Measurements from ENCODE around the gene SNX30.

The SNX30 gene

DNA sequence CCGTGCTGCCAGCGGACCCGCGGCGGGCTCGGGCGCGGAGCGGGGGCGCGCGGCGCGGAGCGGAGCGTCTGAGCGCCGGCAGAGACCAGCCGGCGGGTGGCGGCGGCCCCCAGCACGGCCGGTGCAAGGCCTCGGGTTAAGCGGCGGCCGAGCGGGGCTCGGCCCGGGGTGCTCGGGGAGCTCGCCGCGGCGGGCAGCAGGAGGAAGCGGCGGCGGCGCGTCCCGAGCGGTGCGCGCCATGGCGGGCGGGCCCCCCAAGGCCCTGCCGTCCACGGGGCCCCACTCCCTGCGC is 150 bp downstream of the SNX30 start:
- in situ Hi-C loops (cut with MboI; ENCODE audit: low pct_unique_long_range_greater_than_20kb, low sequenced_read_pairs): no loop called here
- DNase-seq: no peak

DNA sequence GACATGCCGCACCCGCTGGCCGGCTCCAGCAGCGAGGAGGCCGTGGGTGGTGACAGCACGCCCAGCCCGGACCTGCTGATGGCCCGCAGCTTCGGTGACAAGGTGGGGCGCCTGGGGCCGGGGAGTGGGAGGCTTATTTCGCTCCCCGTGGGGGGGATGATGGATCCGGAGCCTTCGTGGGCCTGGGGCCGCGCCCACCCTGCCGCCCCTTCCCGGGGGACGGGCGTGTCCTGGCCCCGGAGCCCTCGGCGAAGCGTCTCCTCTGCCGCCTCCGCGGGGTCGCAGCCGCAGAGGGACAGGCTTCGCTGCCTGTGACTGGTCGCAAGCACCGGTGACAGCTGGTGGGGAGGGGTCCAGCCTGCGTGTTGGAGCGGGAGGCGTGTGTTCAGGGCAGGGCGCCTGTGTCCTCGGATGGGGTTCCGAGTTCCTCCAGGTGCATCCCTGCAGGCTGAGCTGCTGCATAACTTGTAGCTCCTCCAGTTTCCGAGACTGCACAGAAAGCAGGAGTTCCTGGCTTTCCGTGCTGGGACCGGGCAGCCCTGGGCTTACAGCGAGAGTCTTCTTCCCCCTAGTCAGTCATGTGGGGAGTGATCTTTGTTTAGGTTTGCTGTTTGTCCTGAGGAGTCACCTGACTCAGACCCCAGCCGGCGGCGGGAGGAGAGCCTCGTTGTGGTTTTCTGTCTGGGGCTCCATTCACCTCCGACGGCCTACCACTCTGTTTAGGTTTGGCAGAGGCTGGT is 666 bp downstream of the SNX30 start:
- in situ Hi-C loops (cut with MboI; ENCODE audit: low pct_unique_long_range_greater_than_20kb, low sequenced_read_pairs): no loop called here
- peak; percentile 83 for DNase-seq

DNA sequence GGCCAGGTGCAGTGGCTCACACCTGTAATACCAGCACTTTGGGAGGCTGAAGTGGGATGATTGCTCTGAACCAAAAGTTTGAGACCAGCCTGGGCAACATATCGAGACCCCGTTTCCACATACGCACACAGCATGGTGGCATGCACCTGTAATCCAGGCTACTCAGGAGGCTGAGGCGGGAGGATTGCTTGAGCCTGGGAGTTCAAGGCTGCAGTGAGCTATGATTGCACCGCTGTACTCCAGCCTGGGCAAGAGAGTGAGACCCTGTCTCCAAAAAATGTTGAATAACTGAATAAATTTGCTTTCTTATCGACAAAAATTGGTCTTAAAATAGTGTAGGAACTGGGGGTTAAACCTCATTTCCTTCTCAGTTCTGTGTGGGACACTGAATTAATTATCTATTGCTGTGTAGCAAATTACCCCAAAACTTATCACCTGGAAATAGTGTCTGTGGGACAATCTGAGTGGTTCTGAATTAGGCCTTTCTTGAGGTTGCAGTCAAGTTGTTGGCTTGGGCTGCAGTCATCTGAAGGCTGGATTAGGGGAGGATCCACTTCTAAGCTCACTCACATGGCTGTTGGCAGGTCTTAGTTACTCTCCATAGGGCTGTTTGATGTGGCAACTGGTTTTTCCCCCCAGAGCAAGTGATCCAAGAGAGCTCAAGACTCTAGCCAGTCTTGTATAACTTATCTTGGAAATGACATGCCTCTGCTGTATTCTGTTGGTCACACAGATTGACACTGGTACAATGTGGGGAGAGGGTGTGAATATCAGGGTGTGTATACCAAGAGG is 2.0 kb downstream of the SNX30 start:
- in situ Hi-C loops (cut with MboI; ENCODE audit: low pct_unique_long_range_greater_than_20kb, low sequenced_read_pairs): no loop called here

DNA sequence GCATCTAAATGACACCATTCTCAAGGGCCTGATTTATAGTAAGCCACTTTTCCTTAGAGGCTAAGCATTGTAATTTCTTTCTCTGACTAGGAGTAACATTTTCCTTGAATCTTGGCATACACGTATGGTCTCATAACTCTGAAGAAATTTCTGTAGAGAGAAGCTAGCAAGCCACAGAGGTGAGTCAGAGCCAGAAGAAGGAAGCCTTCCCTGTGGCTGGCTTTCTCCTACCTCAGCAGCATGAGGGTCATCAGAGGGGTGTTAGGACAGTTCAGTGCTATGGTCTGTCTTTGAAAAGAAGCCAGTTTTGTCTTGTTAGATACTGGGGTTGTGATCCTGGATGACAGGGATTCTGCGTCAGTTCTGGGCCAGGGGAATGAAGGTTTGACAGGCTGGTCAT is 3.2 kb downstream of the SNX30 start:
- DNase-seq: no peak
- in situ Hi-C loops (cut with MboI; ENCODE audit: low pct_unique_long_range_greater_than_20kb, low sequenced_read_pairs): no loop called here

More for the DNA sequence above, 2.0 kb downstream of the SNX30 start:
- no peak for DNase-seq

DNA sequence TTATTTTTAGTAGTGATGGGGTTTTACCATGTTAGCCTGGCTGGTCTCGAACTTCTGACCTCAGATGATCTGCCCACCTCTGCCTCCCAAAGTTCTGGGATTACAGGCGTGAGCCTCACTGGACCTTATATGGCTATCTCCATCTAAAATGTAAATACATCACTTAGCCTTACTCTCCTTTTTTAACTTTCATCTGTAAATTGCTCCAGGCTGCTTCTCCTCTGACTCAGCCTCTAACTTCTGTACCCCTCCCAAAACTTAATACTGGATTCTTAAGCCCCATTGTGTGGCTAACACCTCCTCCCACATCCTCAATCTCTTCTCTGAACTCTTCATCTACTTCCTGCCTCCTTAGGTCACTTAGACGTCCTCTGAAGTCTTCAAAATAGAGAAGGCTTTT is 4.0 kb downstream of the SNX30 start:
- no peak for DNase-seq
- in situ Hi-C loops (cut with MboI; ENCODE audit: low pct_unique_long_range_greater_than_20kb, low sequenced_read_pairs): no loop called here

DNA sequence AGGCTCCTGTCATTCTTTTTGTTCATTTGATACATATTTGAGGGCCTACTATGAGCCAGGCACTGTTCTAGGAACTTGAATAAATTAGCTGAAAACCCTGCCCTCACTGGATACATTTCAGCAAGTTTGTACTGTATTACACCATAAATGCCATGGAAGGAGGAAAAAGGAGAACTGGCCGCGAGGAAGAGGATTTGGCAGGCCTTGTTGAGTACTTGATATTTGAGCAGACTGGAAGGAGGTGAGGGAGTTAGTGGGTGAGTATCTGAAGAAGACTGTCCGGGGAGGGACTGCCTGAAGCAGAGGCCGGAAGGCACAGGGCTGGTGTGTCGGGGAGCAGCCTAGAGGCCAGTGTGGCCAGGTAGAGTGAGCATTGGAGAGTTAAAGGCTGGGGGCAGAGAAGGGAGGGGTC is 4.5 kb downstream of the SNX30 start:
- peak; percentile 59 for DNase-seq
- in situ Hi-C loops (cut with MboI; ENCODE audit: low pct_unique_long_range_greater_than_20kb, low sequenced_read_pairs): no loop called here

- in situ Hi-C loops (cut with MboI; ENCODE audit: low pct_unique_long_range_greater_than_20kb, low sequenced_read_pairs): no loop called here
- no peak for DNase-seq
These were observed 5.1 kb downstream of the SNX30 start for GRCh38 chr9:112755675-112756074.

- in situ Hi-C loops (cut with MboI; ENCODE audit: low pct_unique_long_range_greater_than_20kb, low sequenced_read_pairs): no loop called here
- no peak for DNase-seq
These were observed 6.8 kb downstream of the SNX30 start for GRCh38 chr9:112757282-112757883.

GRCh38 chr9:112757940-112758339 is 7.4 kb downstream of the SNX30 start:
- DNase-seq: no peak
- in situ Hi-C loops (cut with MboI; ENCODE audit: low pct_unique_long_range_greater_than_20kb, low sequenced_read_pairs): no loop called here

- no peak for DNase-seq
- in situ Hi-C loops (cut with MboI; ENCODE audit: low pct_unique_long_range_greater_than_20kb, low sequenced_read_pairs): no loop called here
These were observed 10.3 kb downstream of the SNX30 start for GRCh38 chr9:112760821-112761220.

GRCh38 chr9:112761912-112762655 is 11.5 kb downstream of the SNX30 start:
- DNase-seq: no peak
- in situ Hi-C loops (cut with MboI; ENCODE audit: low pct_unique_long_range_greater_than_20kb, low sequenced_read_pairs): no loop called here

- in situ Hi-C loops (cut with MboI; ENCODE audit: low pct_unique_long_range_greater_than_20kb, low sequenced_read_pairs): no loop called here
- DNase-seq: no peak
These were observed 12.4 kb downstream of the SNX30 start for GRCh38 chr9:112762726-112763518.

GRCh38 chr9:112764344-112764743 is 13.8 kb downstream of the SNX30 start:
- peak; percentile 20 for DNase-seq
- in situ Hi-C loops (cut with MboI; ENCODE audit: low pct_unique_long_range_greater_than_20kb, low sequenced_read_pairs): no loop called here

- in situ Hi-C loops (cut with MboI; ENCODE audit: low pct_unique_long_range_greater_than_20kb, low sequenced_read_pairs): no loop called here
- DNase-seq: no peak
These were observed 14.3 kb downstream of the SNX30 start for GRCh38 chr9:112764837-112765236.

DNA sequence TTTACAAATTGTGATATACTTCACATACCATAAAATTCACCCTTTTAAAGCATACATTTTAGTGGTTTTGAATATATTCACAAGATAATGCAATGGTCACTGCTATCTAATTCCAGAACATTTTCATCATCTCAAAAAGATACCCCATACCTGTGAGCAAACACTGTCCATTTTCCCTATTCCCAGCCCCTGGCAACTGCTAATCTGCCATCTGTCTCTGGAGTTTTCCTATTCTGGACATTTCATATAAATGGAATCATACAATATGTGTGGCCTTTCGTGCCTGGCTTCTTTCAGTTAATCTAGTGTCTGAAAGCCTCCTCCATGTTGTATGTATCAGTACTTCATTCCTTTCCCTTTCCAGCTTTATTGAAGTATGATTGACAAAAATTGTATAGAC is 14.7 kb downstream of the SNX30 start:
- in situ Hi-C loops (cut with MboI; ENCODE audit: low pct_unique_long_range_greater_than_20kb, low sequenced_read_pairs): no loop called here
- DNase-seq: no peak

- in situ Hi-C loops (cut with MboI; ENCODE audit: low pct_unique_long_range_greater_than_20kb, low sequenced_read_pairs): no loop called here
- peak; percentile 33 for DNase-seq
These were observed 21.0 kb downstream of the SNX30 start for GRCh38 chr9:112771359-112772214.

DNA sequence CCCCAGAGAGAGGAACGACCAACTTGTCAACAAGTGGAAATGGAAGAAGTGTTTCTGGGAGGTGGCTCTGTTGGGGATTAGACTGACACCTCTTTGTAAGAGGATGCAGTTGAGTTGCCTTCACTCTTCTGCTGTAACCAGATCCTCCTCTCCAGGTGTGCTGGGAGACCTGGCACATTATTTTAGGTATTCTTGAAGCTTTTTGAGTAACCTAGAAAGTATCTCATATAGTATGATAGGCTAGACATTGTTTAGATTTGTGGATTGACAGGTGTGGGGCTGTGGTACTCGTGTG is 21.6 kb downstream of the SNX30 start:
- no peak for DNase-seq
- in situ Hi-C loops (cut with MboI; ENCODE audit: low pct_unique_long_range_greater_than_20kb, low sequenced_read_pairs): no loop called here

DNA sequence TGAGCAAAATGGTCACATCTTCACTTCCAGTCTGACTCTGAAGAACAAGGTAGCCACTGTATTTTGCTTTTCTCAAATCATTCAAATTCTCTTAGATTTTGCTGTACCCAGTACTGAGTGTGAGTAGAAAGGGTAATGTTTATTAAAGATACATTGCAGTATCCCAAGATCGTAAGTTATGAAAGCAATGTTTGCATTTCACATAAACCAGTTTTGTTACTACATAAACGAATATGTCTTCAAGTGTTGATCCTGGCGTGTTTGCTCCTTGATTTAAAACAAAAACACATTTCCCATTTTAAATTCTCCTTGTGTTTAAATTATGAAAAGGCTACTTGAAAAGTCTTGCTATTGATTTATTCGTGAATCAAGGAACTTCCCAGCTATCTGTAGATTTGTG is 22.0 kb downstream of the SNX30 start:
- no peak for DNase-seq
- in situ Hi-C loops (cut with MboI; ENCODE audit: low pct_unique_long_range_greater_than_20kb, low sequenced_read_pairs): no loop called here
